ENCODE results near the gene WDR72. TPM values are rescaled to one million over a fixed set of nuclear protein-coding genes. Genes with fewer than 3 reads are reported as not detected.

The WDR72 gene
- total and polyA plus RNA-seq, 2 of the 4 experiments (the other 2 are of a cell fraction) = not detected

GRCh38 chr15:53721334-53722087 lies 38.0 kb downstream of the WDR72 start:
- Histone ChIP-seq H3K9ac (ENCODE audit: low read depth, low read length) (no peak overlapping the region), H3K27ac (ENCODE audit: insufficient read depth, low read length) (no peak overlapping the region), H2BK120ac (ENCODE audit: low read depth, low read length) (no peak overlapping the region), H3K4me3 (ENCODE audit: insufficient read depth, low read depth, low read length) (no peak overlapping the region), H3K4me1 (ENCODE audit: control insufficient read depth, insufficient read depth, low read length) (no peaks in the 10 kb centered on the region), H3K14ac (replicated peaks; ENCODE audit: low read depth, low read length) (no peak overlapping the region), H4K8ac (ENCODE audit: low read depth in 2 of 2, low read length in 2 of 2) (no peak overlapping the region), H2AK9ac (replicated peaks; ENCODE audit: low read depth, low read length, poor library complexity) (no peak overlapping the region), H4K91ac (ENCODE audit: insufficient read depth, low read depth, low read length) (no peak overlapping the region), H2BK20ac (ENCODE audit: low read depth, low read length) (no peak overlapping the region), H4K20me1 (ENCODE audit: insufficient read depth, low read length) (no peaks in the 10 kb centered on the region), H3K18ac (ENCODE audit: low read depth, low read length) (no peak overlapping the region), H4K5ac (ENCODE audit: low read depth, low read length) (no peak overlapping the region), H2BK5ac (ENCODE audit: low read depth, low read length, poor library complexity, severe bottlenecking) (no peak overlapping the region), H2AK5ac (ENCODE audit: low read depth, low read length) (no peak overlapping the region), H3K4ac (ENCODE audit: low read depth, low read length) (no peak overlapping the region), H3K23ac (ENCODE audit: low read depth, low read length) (no peak overlapping the region), H3K79me1 (ENCODE audit: low read depth in 1 of 2, low read length in 2 of 2) (no peaks in the 10 kb centered on the region), H2BK15ac (ENCODE audit: low read depth, low read length) (no peak overlapping the region), H3K36me3 (ENCODE audit: control insufficient read depth, insufficient read depth, low read length) (no peaks in the 10 kb centered on the region), H3K9me3 (ENCODE audit: control insufficient read depth, insufficient read depth, low read length) (no peaks in the 10 kb centered on the region), H3K27me3 (ENCODE audit: control insufficient read depth, insufficient read depth, low read length) (no peaks in the 10 kb centered on the region), H3K56ac (ENCODE audit: extremely low read depth, insufficient read depth, low read length) (no peak overlapping the region), H2AFZ (replicated peaks; ENCODE audit: low read length, poor library complexity) (no peak overlapping the region), H3K9me1 (ENCODE audit: insufficient read depth, low read length) (no peaks in the 10 kb centered on the region), H3K4me2 (ENCODE audit: low read depth, low read length) (no peak overlapping the region)
- no CpG with 5 or more reads among the region's 3 CpGs for WGBS, 2 experiments (ENCODE audit: extremely low coverage in 2 of 2, insufficient read length in 1 of 2)
- in situ Hi-C loops (cut with MboI; ENCODE audit: low sequenced_read_pairs) (no loop called here), intact Hi-C loops (cut with micrococcal nuclease) (no loop called here), dilution Hi-C loops (cut with HindIII; ENCODE audit: low sequenced_read_pairs, unreplicated experiment) (no loop called here)
- POLR2A ChIA-PET (ENCODE audit: unreplicated experiment) = no interaction called here
- CTCF ChIA-PET = interaction anchor here (1.1 kb wide), 1 partner anchor 17 kb away, joined by 3 read pairs; no protein-coding TSS in a partner anchor
- ATAC-seq (ENCODE audit: low read depth) (no peak), DNase-seq (no peak)
- BruUV-seq (replicated peaks) = no TSS peak
- TF ChIP-seq ELK1 (IDR thresholded peaks at IDR 0.05; ENCODE audit: borderline replicate concordance, low read depth, low read length) = no peak
- no peak for TF ChIP-seq FOS (IDR thresholded peaks at IDR 0.05; ENCODE audit: low read depth, low read length)
- no peak for TF ChIP-seq POLR2A (IDR thresholded peaks at IDR 0.05; ENCODE audit: low read depth, low read length)
- TF ChIP-seq CHD1 (IDR thresholded peaks at IDR 0.05; ENCODE audit: low read depth, low read length) = no peak
- no peak for TF ChIP-seq CTCF (conservative IDR thresholded peaks at IDR 0.05; ENCODE audit: low read depth, low read length)
- no peak for TF ChIP-seq MAZ (IDR thresholded peaks at IDR 0.05; ENCODE audit: borderline replicate concordance, low read depth, low read length)
- TF ChIP-seq USF2 (IDR thresholded peaks at IDR 0.05; ENCODE audit: low read depth, low read length) = no peak
- TF ChIP-seq RFX5 (IDR thresholded peaks at IDR 0.05; ENCODE audit: low read depth, low read length) = no peak
- no peak for TF ChIP-seq NFE2L2 (IDR thresholded peaks at IDR 0.05; ENCODE audit: low read depth, low read length)
- no peak for TF ChIP-seq MXI1 (IDR thresholded peaks at IDR 0.05; ENCODE audit: borderline replicate concordance, low read depth, low read length)
- TF ChIP-seq SMC3 (IDR thresholded peaks at IDR 0.05; ENCODE audit: low read depth, low read length) = no peak
- no peak for TF ChIP-seq CEBPB (IDR thresholded peaks at IDR 0.05; ENCODE audit: low read depth, low read length)
- no peak for TF ChIP-seq MAFK (IDR thresholded peaks at IDR 0.05; ENCODE audit: low read depth, low read length)
- no peak for TF ChIP-seq RCOR1 (IDR thresholded peaks at IDR 0.05; ENCODE audit: insufficient replicate concordance, low read length)

Data from IMR-90 (cell line).